Measurements from ENCODE around the gene E2F1.

E2F1 gene

DNA sequence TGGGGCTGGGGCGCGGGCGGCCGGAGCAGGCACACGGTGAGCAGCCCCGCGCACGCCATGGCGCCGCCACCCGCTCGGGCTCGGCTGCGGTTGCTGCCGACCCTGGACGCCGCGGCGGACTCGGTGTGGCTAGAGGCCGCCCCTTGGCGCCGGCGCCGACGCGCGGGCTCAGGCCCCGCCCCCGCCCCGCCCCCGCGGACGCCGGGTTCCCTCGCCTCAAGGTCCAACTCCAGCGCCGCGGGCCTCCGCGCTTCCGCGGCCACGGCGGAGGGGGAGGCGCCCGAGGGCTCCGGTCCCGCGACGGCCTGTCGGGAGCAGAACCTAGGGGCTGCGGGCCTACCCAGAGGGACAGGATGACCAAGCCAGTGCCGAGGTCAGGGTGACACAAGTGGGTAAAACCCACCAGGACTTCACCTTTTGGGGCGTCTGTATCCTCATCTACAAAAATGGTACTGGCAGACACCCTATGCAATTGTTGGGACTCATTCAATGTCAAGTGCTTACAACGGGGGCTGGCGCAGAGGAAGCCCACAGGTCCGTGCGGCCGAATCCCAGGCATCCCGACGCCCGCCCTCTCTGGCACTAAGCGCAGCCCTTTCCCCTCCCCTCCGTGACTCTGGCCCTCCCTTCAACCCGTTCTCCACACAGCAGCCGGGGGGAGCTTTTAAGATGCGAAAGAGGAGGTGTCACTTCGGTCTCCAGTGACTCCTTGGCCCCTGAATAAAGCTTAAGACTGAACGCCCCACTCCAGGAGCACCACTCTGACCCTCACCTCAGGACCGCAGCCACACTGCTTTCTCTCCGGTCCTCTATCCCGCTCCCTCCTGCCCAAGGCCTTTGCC, 11.7 kb downstream of the E2F1 start, which contains the start of gene NECAB3:
NECAB3 (minus strand) TSS at position 135 of the 842 bp plus-strand sequence; CDS start at position 59, 76 bp downstream.
- Histone ChIP-seq H3K79me1 (replicated peaks; ENCODE audit: low read length, poor library complexity, severe bottlenecking) (peaks cover 9% of the 10 kb centered on the region), H3K23ac (ENCODE audit: low read length in 2 of 2) (peak within 1 kb of the TSS in 1 of 2 experiments; percentile 51), H3K9ac (ENCODE audit: low read length) (peak within 1 kb of the TSS; percentile 89), H3K14ac (ENCODE audit: low read length in 2 of 2) (peak within 1 kb of the TSS in 1 of 2 experiments; percentile 86), H4K91ac (ENCODE audit: low read length) (peak within 1 kb of the TSS; percentile 76), H2BK12ac (ENCODE audit: low read length in 2 of 2) (peak within 1 kb of the TSS; percentile 45 to 49), H3K4ac (ENCODE audit: low read depth in 1 of 2, low read length in 2 of 2) (peak within 1 kb of the TSS; percentile 36 to 83), H4K8ac (ENCODE audit: low read length) (peak within 1 kb of the TSS; percentile 83), H2BK5ac (ENCODE audit: low read depth, low read length, poor library complexity, severe bottlenecking) (peak within 1 kb of the TSS; percentile 63), H3K27ac (ENCODE audit: low read length, poor library complexity, severe bottlenecking) (peak within 1 kb of the TSS; percentile 80), H2BK15ac (ENCODE audit: low read depth, poor library complexity, severe bottlenecking) (peak within 1 kb of the TSS; percentile 95), H2AFZ (ENCODE audit: low read depth, low read length) (peak within 1 kb of the TSS; percentile 60), H2BK120ac (ENCODE audit: low read depth, low read length) (peak within 1 kb of the TSS; percentile 64), H3K18ac (ENCODE audit: low read depth in 1 of 2, low read length in 2 of 2) (peak within 1 kb of the TSS; percentile 75 to 77), H2AK5ac (ENCODE audit: low read length, severe bottlenecking) (peak within 1 kb of the TSS; percentile 43), H3K27me3 (ENCODE audit: control insufficient read depth in 1 of 2, insufficient read depth in 1 of 2, low read length in 2 of 2) (no peaks in the 10 kb centered on the region), H3K4me3 (ENCODE audit: insufficient read depth in 1 of 2, low read depth in 1 of 2, low read length in 2 of 2) (peak within 1 kb of the TSS; percentile 76 to 85), H3K4me2 (ENCODE audit: low read length, poor library complexity, severe bottlenecking) (peak within 1 kb of the TSS; percentile 86), H3K36me3 (ENCODE audit: control insufficient read depth in 1 of 2, insufficient read depth in 2 of 2, low read depth in 1 of 2, low read length in 2 of 2) (peaks cover 28% of the 10 kb centered on the region in 2 experiments), H3K4me1 (ENCODE audit: control insufficient read depth, insufficient read depth, low read depth, low read length) (peaks cover 46% of the 10 kb centered on the region), H3K9me3 (ENCODE audit: control insufficient read depth, low read length) (no peaks in the 10 kb centered on the region)
- peak; percentile 74 for DNase-seq
- WGBS, result 2% methylated on average over 64 of the region's 73 CpGs

DNA sequence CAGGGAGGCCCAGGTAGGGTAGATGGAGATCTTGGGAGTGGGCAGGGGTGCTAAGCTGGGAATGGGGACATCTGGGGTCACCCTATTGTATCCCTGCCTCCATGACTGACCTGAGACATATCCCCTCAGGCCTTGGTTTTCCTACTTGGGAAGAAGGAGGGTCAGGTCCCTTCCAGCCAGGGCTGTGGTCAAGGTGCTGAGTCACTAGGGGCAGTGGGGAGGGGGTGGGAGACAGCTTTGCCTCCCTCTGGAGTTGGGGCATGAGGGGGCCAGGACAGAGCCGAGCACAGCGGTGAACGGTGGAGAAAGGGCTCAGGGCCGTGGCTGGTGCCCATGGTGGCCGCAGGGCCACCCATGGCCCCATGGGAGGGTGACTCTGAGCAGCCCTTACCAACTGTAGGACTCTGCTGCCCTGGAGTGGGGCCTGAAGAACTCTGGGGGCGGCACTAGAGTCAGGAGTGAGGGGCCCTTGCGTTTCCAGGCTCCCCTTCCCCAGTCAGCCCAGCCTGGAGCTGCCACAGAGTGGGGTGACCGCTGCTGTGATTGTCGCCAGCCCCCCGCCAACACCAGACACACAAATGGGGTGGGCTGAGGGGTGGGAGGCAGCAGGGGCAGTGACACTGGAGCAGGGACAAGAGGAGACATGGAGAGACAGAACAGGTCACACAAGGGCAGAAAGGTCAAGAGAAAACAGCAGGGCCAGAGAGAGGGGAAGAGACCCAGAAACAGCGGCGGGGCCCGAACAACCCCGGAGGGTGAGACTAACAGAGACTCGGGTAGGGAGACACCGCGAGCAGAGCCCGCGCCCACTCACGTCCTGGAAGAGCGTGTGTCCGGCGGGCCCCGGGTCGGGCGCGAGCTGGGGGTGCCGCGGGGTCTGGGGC, 12.5 kb downstream of the E2F1 start:
- peak overlapping the region; percentile 21 for H4K8ac ChIP-seq (ENCODE audit: low read length)

GRCh38 chr20:33673114-33673409, 13.1 kb downstream of the E2F1 start:
- peak overlapping the region in 1 of 2 experiments; percentile 83 for H3K4ac ChIP-seq (ENCODE audit: low read depth in 1 of 2, low read length in 2 of 2)

More for the DNA sequence above, 12.5 kb downstream of the E2F1 start:
- Histone ChIP-seq H3K23ac (ENCODE audit: low read length in 2 of 2) (peak overlapping the region in 1 of 2 experiments; percentile 51), H3K4me1 (ENCODE audit: control insufficient read depth, insufficient read depth, low read depth, low read length) (peaks cover 50% of the 10 kb centered on the region), H2BK120ac (ENCODE audit: low read depth, low read length) (peak overlapping the region; percentile 64), H3K9me3 (ENCODE audit: control insufficient read depth, low read length) (no peaks in the 10 kb centered on the region), H2AK5ac (ENCODE audit: low read length, severe bottlenecking) (peak overlapping the region; percentile 43), H2BK12ac (ENCODE audit: low read length in 2 of 2) (peak overlapping the region; percentile 45 to 49), H4K91ac (ENCODE audit: low read length) (peak overlapping the region; percentile 43), H3K14ac (ENCODE audit: low read length in 2 of 2) (peak overlapping the region in 1 of 2 experiments; percentile 86), H3K27me3 (ENCODE audit: control insufficient read depth in 1 of 2, insufficient read depth in 1 of 2, low read length in 2 of 2) (no peaks in the 10 kb centered on the region), H2AFZ (ENCODE audit: low read depth, low read length) (no peak overlapping the region), H3K79me1 (replicated peaks; ENCODE audit: low read length, poor library complexity, severe bottlenecking) (peaks cover 14% of the 10 kb centered on the region), H3K4me3 (ENCODE audit: insufficient read depth in 1 of 2, low read depth in 1 of 2, low read length in 2 of 2) (peak overlapping the region; percentile 76 to 84), H3K36me3 (ENCODE audit: control insufficient read depth in 1 of 2, insufficient read depth in 2 of 2, low read depth in 1 of 2, low read length in 2 of 2) (peaks cover 33 to 37% of the 10 kb centered on the region in 2 experiments), H2BK5ac (ENCODE audit: low read depth, low read length, poor library complexity, severe bottlenecking) (peak overlapping the region; percentile 37), H3K9ac (ENCODE audit: low read length) (peak overlapping the region; percentile 89), H3K27ac (ENCODE audit: low read length, poor library complexity, severe bottlenecking) (peak overlapping the region; percentile 58), H3K4me2 (ENCODE audit: low read length, poor library complexity, severe bottlenecking) (peak overlapping the region; percentile 86), H3K4ac (ENCODE audit: low read depth in 1 of 2, low read length in 2 of 2) (peak overlapping the region; percentile 15 to 83), H2BK15ac (ENCODE audit: low read depth, poor library complexity, severe bottlenecking) (peak overlapping the region; percentile 95), H3K18ac (ENCODE audit: low read depth in 1 of 2, low read length in 2 of 2) (peak overlapping the region; percentile 34 to 73)
- DNase-seq, result peak; percentile 51
- 5% methylated on average over 26 of the region's 29 CpGs for WGBS

More at GRCh38 chr20:33673114-33673409, 13.1 kb downstream of the E2F1 start:
- Histone ChIP-seq H4K91ac (ENCODE audit: low read length) (no peak overlapping the region), H3K27ac (ENCODE audit: low read length, poor library complexity, severe bottlenecking) (peak overlapping the region; percentile 58), H2BK15ac (ENCODE audit: low read depth, poor library complexity, severe bottlenecking) (peak overlapping the region; percentile 36), H2AK5ac (ENCODE audit: low read length, severe bottlenecking) (peak overlapping the region; percentile 43), H3K4me2 (ENCODE audit: low read length, poor library complexity, severe bottlenecking) (peak overlapping the region; percentile 86), H3K4me1 (ENCODE audit: control insufficient read depth, insufficient read depth, low read depth, low read length) (peaks cover 50% of the 10 kb centered on the region), H3K9me3 (ENCODE audit: control insufficient read depth, low read length) (no peaks in the 10 kb centered on the region), H2BK5ac (ENCODE audit: low read depth, low read length, poor library complexity, severe bottlenecking) (peak overlapping the region; percentile 37), H3K36me3 (ENCODE audit: control insufficient read depth in 1 of 2, insufficient read depth in 2 of 2, low read depth in 1 of 2, low read length in 2 of 2) (peaks cover 39 to 43% of the 10 kb centered on the region in 2 experiments), H3K9ac (ENCODE audit: low read length) (peak overlapping the region; percentile 89), H3K27me3 (ENCODE audit: control insufficient read depth in 1 of 2, insufficient read depth in 1 of 2, low read length in 2 of 2) (no peaks in the 10 kb centered on the region), H3K4me3 (ENCODE audit: insufficient read depth in 1 of 2, low read depth in 1 of 2, low read length in 2 of 2) (peak overlapping the region; percentile 76 to 84), H3K18ac (ENCODE audit: low read depth in 1 of 2, low read length in 2 of 2) (peak overlapping the region; percentile 34 to 73), H3K79me1 (replicated peaks; ENCODE audit: low read length, poor library complexity, severe bottlenecking) (peaks cover 19% of the 10 kb centered on the region), H2AFZ (ENCODE audit: low read depth, low read length) (no peak overlapping the region), H3K14ac (ENCODE audit: low read length in 2 of 2) (peak overlapping the region in 1 of 2 experiments; percentile 86), H3K23ac (ENCODE audit: low read length in 2 of 2) (no peak overlapping the region), H4K8ac (ENCODE audit: low read length) (peak overlapping the region; percentile 21), H2BK12ac (ENCODE audit: low read length in 2 of 2) (peak overlapping the region in 1 of 2 experiments; percentile 45), H2BK120ac (ENCODE audit: low read depth, low read length) (peak overlapping the region; percentile 21)
- 38% methylated on average over 4 of the region's 4 CpGs for WGBS
- DNase-seq, result no peak
